Activated CD4-positive, alpha-beta T cell treated with anti-CD3 and anti-CD28 coated beads for 1 hour (primary cell): ENCODE results near the gene NAMPT.
"Not testable (repeated sequence)": the region's sequence is repeated elsewhere in the genome, so short reads cannot be mapped to it uniquely, and the experiment has no call there.

Experiments used
- DNase-seq: peaks from one replicate; pipeline ENCODE4 v3.0.0-alpha.2; 2020

The NAMPT gene

DNA sequence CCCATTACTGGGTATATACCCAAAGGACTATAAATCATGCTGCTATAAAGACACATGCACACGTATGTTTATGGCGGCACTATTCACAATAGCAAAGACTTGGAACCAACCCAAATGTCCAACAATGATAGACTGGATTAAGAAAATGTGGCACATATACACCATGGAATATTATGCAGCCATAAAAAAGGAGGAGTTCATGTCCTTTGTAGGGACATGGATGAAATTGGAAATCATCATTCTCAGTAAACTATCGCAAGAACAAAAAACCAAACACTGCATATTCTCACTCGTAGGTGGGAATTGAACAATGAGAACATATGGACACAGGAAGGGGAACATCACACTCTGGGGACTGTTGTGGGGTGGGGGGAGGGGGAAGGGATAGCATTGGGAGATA, 13.8 kb upstream of the NAMPT start:
- not testable (repeated sequence) for DNase-seq

DNA sequence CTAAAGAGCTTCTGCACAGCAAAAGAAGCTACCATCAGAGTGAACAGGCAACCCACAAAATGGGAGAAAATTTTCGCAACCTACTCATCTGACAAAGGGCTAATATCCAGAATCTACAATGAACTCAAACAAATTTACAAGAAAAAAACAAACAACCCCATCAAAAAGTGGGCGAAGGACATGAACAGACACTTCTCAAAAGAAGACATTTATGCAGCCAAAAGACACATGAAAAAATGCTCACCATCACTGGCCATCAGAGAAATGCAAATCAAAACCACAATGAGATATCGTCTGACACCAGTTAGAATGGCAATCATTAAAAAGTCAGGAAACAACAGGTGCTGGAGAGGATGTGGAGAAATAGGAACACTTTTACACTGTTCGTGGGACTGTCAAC, 13.4 kb upstream of the NAMPT start:
- DNase-seq = not testable (repeated sequence)

GRCh38 chr7:106294334-106294733, 9.6 kb upstream of the NAMPT start:
- DNase-seq = no peak

GRCh38 chr7:106291247-106291646, 6.5 kb upstream of the NAMPT start:
- DNase-seq = no peak

GRCh38 chr7:106290319-106290718, 5.5 kb upstream of the NAMPT start:
- DNase-seq = no peak

GRCh38 chr7:106289848-106290247, 5.1 kb upstream of the NAMPT start:
- no peak for DNase-seq

DNA sequence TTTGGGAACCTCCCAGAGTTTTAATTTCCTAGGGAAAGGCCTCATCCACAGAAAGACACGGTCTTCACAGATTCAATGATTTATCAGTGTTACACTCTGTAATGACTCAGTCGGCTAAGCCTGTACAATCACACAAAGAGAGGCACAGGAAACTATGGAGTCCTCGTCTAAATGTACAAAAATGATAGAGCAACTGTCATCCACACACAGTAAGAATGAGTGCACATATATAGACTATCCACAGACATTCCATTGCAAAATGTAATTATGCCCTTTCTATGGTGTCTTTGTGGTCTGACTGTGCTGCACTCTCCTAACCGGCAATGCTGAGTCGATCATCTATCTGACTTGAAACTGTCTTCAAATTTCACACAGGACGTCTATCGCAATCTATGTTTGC, 3.5 kb upstream of the NAMPT start:
- DNase-seq = no peak

DNA sequence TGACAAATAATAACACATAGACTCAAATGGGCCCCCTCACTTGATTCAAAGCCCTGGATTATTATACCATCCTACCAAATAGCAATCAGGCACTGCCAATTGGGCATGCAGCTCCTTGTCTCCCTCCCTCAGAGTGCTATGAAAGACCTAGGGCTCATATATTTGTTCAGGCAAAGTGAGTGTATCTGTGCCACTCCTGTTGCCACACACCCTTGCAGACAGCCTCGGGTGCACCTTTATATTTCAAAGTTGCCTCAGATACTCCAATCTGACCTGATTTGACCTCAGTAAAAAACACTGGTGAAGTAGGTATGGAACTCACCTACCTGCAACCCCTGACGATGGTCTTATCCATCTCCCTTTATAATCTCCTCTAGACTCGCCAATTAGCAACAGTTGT, 3.0 kb upstream of the NAMPT start:
- DNase-seq = no peak

GRCh38 chr7:106285855-106286492, 1.2 kb upstream of the NAMPT start:
- no peak for DNase-seq

- DNase-seq = peak; percentile 97
Observed at GRCh38 chr7:106285051-106285854, 470 bp upstream of the NAMPT start.

DNA sequence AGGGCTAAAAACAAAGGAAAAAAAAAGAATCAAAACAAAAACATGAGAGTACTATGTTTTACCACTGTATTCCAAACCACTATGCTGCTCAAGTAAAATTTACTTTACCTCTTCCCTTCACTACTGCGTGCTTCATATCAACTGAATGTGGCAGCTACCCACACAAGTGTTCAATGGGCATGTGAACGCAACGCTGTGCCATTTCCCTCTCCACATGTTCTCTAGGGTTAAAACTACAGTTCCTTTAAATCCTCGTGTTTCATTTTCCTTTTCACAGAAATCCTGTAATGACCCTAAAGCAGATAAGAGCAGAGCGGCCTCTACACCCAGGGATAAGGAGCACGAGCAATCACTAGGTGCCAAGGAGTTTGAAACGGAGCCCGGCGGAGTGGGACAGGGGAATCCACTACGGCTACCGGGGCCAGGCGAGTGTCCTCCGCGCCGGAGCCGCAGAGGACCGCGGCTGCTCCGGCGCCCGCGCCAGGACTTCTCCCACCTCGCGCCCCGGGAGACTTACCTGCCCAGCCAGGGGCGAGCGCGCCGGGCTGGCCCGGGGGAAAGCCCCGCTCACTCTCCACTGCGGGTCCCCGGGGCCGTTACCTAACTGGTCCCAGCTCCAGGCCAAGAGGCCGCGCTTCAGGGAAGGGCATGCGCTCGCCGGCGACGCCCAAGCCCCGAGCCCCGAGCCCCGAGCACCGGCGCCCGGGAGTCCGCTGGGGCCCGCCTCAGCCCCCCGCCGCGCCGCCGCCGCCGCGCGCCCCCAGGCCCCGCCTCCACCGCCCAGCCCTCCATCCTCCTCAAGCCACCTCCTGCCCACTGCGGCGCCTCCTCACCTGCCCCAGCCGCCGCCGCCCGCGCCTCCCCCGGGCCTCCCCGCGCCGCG, 711 bp downstream of the NAMPT start:
- DNase-seq = peak; percentile 30

DNA sequence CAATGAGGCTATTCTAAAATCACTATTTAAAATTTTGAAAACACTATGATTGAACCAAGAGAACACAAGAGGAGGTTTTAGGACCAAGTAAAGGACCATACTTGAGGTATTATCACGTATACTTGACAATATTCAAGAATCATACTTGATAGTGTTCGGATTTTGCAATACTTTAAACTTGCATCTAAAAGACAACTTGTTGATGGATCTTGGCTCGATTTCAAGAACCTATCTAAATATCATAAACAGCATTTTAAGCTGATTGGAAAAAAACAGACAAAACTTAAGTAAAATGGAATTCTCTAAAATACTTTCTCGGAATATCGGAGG, 1.3 kb downstream of the NAMPT start:
- DNase-seq = no peak

- no peak for DNase-seq
Observed at GRCh38 chr7:106282852-106283251, 1.9 kb downstream of the NAMPT start.

GRCh38 chr7:106282390-106282789, 2.4 kb downstream of the NAMPT start:
- DNase-seq = no peak

- no peak for DNase-seq
Observed at GRCh38 chr7:106281585-106282318, 3.0 kb downstream of the NAMPT start.

DNA sequence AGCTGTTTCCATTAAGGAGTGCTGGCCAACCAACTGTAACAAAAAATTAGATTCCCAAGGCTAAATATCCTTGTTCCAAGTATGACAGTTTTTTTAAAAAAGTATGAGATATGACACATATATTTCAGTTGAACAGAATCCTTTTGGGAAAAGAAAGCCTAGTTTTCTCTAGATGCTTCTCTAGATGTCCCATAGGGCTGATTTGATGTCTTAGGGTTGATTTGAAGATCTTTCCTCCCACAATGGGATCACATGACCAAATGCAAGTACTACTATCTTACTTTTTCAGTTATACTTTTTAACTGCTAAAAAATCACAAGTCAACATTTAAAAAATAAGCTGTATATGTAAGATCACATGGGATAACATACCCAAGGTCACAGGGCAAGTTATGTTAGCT, 3.7 kb downstream of the NAMPT start:
- no peak for DNase-seq

DNA sequence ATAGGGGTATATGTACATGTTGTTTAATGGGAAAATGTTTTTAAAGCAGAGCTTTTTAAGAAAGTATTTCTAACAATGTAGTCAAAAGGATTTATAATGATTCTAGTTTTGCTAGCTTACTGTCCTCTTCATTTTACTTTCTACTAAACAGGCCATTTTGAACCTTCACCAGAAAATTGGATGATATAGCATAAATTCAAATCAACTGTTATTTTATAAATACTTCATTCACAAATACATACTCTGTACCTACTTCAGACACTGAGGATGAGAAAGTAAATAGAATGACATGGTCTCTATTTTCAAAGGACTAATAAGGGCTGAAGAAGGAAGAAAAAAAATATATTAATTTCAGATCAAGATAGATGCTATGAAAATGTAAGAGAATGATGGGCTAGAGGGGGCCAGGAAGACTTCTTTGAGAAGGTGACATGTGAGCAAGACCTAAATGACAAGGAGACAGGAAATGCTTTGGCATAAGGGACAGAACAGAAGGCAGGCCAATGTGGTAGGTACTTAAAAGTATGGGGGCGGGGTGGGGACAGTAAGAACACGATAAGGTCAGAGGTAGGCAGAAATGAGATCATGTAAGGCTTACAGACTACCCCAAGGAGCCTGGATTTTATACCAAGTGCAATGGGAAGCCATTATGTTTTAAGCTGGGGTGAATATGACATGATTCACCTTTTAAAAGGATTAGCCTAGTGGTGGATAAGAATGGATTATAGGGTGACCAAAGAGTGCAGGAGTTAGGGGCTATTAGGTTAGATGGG, 5.2 kb downstream of the NAMPT start:
- no peak for DNase-seq

GRCh38 chr7:106278695-106279094, 6.1 kb downstream of the NAMPT start:
- no peak for DNase-seq

DNA sequence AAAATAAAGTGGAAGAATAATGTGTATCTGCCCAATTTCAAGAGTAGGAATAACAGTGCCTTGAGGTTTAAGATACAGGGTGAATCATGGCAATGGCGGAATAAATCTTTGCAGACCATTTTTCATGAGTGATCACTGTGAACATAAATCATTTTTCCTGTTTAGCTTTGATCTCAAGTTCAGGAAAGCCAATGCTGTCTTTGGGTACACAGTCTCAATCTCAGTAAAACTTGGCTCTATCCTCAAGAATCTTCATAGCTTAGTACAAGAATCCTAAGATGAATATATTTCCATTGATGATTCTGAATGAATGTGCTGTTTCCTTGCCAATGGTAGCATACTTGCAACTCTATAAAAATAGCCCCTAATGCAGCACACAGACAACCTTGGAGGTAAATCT, 6.8 kb downstream of the NAMPT start:
- DNase-seq = no peak

- no peak for DNase-seq
Observed at GRCh38 chr7:106276513-106276912, 8.3 kb downstream of the NAMPT start.

GRCh38 chr7:106273009-106273668, 11.6 kb downstream of the NAMPT start:
- no peak for DNase-seq
